Loucy (cell line): ENCODE results near the gene STIP1.

ENCODE experiments used
- H2AFZ ChIP-seq: fragments of 200-600 bp; sonication (generic); 2 replicates; pipeline ENCODE4 v1.6.0; 2016; ENCODE audit warnings: antibody characterized with exemption, mild to moderate bottlenecking, low read length, moderate library complexity
- H3F3A ChIP-seq: fragments of 200-600 bp; 2 replicates; pipeline ENCODE4 v1.6.0; 2016; ENCODE audit warnings: antibody characterized with exemption, low read depth, mild to moderate bottlenecking
- H3K27me3 ChIP-seq: fragments of 200-600 bp; sonication (generic); 2 replicates; pipeline ENCODE4 v1.6.1; 2014; ENCODE audit warnings: low read length, mild to moderate bottlenecking; ENCODE audit not compliant: insufficient read depth, poor library complexity, severe bottlenecking
- H3K36me3 ChIP-seq: fragments of 200-600 bp; sonication (generic); 2 replicates; pipeline ENCODE4 v1.6.1; 2016; ENCODE audit warnings: low read length; ENCODE audit not compliant: insufficient read depth
- H3K4me1 ChIP-seq: fragments of 200-600 bp; sonication (generic); 2 replicates; pipeline ENCODE4 v1.5.1; 2014; ENCODE audit warnings: low read length, mild to moderate bottlenecking; ENCODE audit not compliant: insufficient read depth, poor library complexity, severe bottlenecking
- H3K4me2 ChIP-seq: fragments of 200-600 bp; sonication (generic); 2 replicates; pipeline ENCODE4 v1.6.0; 2014; ENCODE audit warnings: antibody characterized with exemption, low read length, low read depth, mild to moderate bottlenecking; ENCODE audit not compliant: poor library complexity, severe bottlenecking
- H3K4me3 ChIP-seq: fragments of 200-600 bp; sonication (generic); 2 replicates; pipeline ENCODE4 v1.5.1; 2014; ENCODE audit warnings: low read length, mild to moderate bottlenecking, mixed read lengths; ENCODE audit not compliant: poor library complexity, severe bottlenecking
- H3K79me2 ChIP-seq: fragments of 200-600 bp; sonication (generic); 2 replicates; pipeline ENCODE4 v1.6.1; 2014; ENCODE audit warnings: low read length; ENCODE audit not compliant: insufficient read depth
- H3K9ac ChIP-seq: fragments of 200-600 bp; sonication (generic); 2 replicates; pipeline ENCODE4 v1.6.0; 2014; ENCODE audit warnings: mild to moderate bottlenecking, low read depth, low read length, moderate library complexity; ENCODE audit not compliant: poor library complexity, severe bottlenecking
- H3K9me2 ChIP-seq: fragments of 200-600 bp; sonication (generic); replicated peaks from 2 replicates; pipeline ENCODE4 v1.6.1; 2016; ENCODE audit warnings: low read depth, low read length, mixed read lengths
- H3K9me3 ChIP-seq: fragments of 200-600 bp; sonication (generic); 2 replicates; pipeline ENCODE4 v1.6.1; 2014; ENCODE audit warnings: mild to moderate bottlenecking, antibody characterized with exemption, low read length, low read depth; ENCODE audit not compliant: insufficient read depth
- H4K20me1 ChIP-seq: fragments of 200-600 bp; sonication (generic); 2 replicates; pipeline ENCODE4 v1.6.0; 2014; ENCODE audit warnings: antibody characterized with exemption, low read length, mild to moderate bottlenecking; ENCODE audit not compliant: insufficient read depth, poor library complexity, severe bottlenecking
- CTCF ChIP-seq: fragments of 200-600 bp; sonication (generic); conservative IDR thresholded peaks from 2 replicates; pipeline ENCODE4 v1.5.1; 2014; ENCODE audit warnings: mild to moderate bottlenecking, antibody characterized with exemption, low read length
- EZH2phosphoT487 ChIP-seq: fragments of 200-600 bp; IDR thresholded peaks from 2 replicates; pipeline ENCODE4 v1.6.1; 2018; ENCODE audit warnings: antibody characterized with exemption, mild to moderate bottlenecking, moderate library complexity, borderline replicate concordance

STIP1 gene

GRCh38 chr11:64220271-64220670 lies 34.3 kb downstream of the STIP1 start:
- Histone ChIP-seq H3K4me1 (peaks cover 6% of the 10 kb centered on the region), H3K9me2 (no peaks in the 10 kb centered on the region), H2AFZ (no peak overlapping the region), H3K9me3 (no peaks in the 10 kb centered on the region), H3K4me3 (no peak overlapping the region), H3K4me2 (no peak overlapping the region), H3F3A (no peaks in the 10 kb centered on the region), H3K79me2 (peaks cover 11% of the 10 kb centered on the region), H3K9ac (no peak overlapping the region), H4K20me1 (peaks cover 7% of the 10 kb centered on the region), H3K27me3 (no peaks in the 10 kb centered on the region), H3K36me3 (peaks cover 27% of the 10 kb centered on the region; the same call in 1 of the 2 replicates)
- TF ChIP-seq EZH2phosphoT487: no peak
- no peak for TF ChIP-seq CTCF

- Histone ChIP-seq H2AFZ (no peak overlapping the region), H3F3A (no peaks in the 10 kb centered on the region), H3K4me1 (peaks cover 10% of the 10 kb centered on the region), H3K9me3 (no peaks in the 10 kb centered on the region), H3K36me3 (peaks cover 27% of the 10 kb centered on the region; the same call in 1 of the 2 replicates), H3K4me3 (no peak overlapping the region), H4K20me1 (peaks cover 11% of the 10 kb centered on the region), H3K79me2 (peaks cover 14% of the 10 kb centered on the region), H3K9me2 (no peaks in the 10 kb centered on the region), H3K9ac (no peak overlapping the region), H3K27me3 (no peaks in the 10 kb centered on the region), H3K4me2 (no peak overlapping the region)
- no peak for TF ChIP-seq EZH2phosphoT487
- no peak for TF ChIP-seq CTCF
These were observed 34.8 kb downstream of the STIP1 start for GRCh38 chr11:64220798-64221197.

- Histone ChIP-seq H3K9me2 (no peaks in the 10 kb centered on the region), H3K9me3 (no peaks in the 10 kb centered on the region), H3K4me2 (no peak overlapping the region), H4K20me1 (peaks cover 19% of the 10 kb centered on the region), H3K9ac (no peak overlapping the region), H3F3A (no peaks in the 10 kb centered on the region), H3K4me3 (no peak overlapping the region), H3K36me3 (peaks cover 27% of the 10 kb centered on the region; the same call in 1 of the 2 replicates), H3K79me2 (peaks cover 27% of the 10 kb centered on the region), H3K4me1 (peaks cover 20% of the 10 kb centered on the region), H2AFZ (no peak overlapping the region), H3K27me3 (no peaks in the 10 kb centered on the region)
- no peak for TF ChIP-seq CTCF
- no peak for TF ChIP-seq EZH2phosphoT487
These were observed 36.7 kb downstream of the STIP1 start for GRCh38 chr11:64222651-64223000.
